ENCODE data around the gene ADGRG3.
"Not testable (repeated sequence)": the region's sequence is repeated elsewhere in the genome, so short reads cannot be mapped to it uniquely, and the experiment has no call there.

The ADGRG3 gene

GRCh38 chr16:57663917-57664661, 4.0 kb upstream of the ADGRG3 start:
- no peak for FAIRE-seq

GRCh38 chr16:57664662-57665025, 3.5 kb upstream of the ADGRG3 start:
- FAIRE-seq = no peak

- no peak for FAIRE-seq
Measured at GRCh38 chr16:57665541-57665940, 2.6 kb upstream of the ADGRG3 start.

- FAIRE-seq = no peak
Measured at GRCh38 chr16:57666353-57667047, 1.6 kb upstream of the ADGRG3 start.

GRCh38 chr16:57667048-57667525, 1.0 kb upstream of the ADGRG3 start:
- FAIRE-seq = no peak

- no peak for FAIRE-seq
Measured at GRCh38 chr16:57667526-57668262, 412 bp upstream of the ADGRG3 start.

GRCh38 chr16:57668630-57669475, 747 bp downstream of the ADGRG3 start:
- FAIRE-seq = no peak

GRCh38 chr16:57669476-57670162, 1.5 kb downstream of the ADGRG3 start:
- no peak for FAIRE-seq

GRCh38 chr16:57670196-57670595, 2.1 kb downstream of the ADGRG3 start:
- FAIRE-seq = no peak

- FAIRE-seq = not testable (repeated sequence)
Measured at GRCh38 chr16:57671451-57671850, 3.3 kb downstream of the ADGRG3 start.

- FAIRE-seq = no peak
Measured at GRCh38 chr16:57672416-57672815, 4.3 kb downstream of the ADGRG3 start.

- no peak for FAIRE-seq
Measured at GRCh38 chr16:57672824-57673223, 4.7 kb downstream of the ADGRG3 start.

GRCh38 chr16:57675741-57676551, 7.8 kb downstream of the ADGRG3 start:
- FAIRE-seq = no peak

GRCh38 chr16:57676553-57677085, 8.5 kb downstream of the ADGRG3 start:
- no peak for FAIRE-seq

GRCh38 chr16:57677622-57678369, 9.7 kb downstream of the ADGRG3 start:
- FAIRE-seq = no peak

- FAIRE-seq = no peak
Measured at GRCh38 chr16:57679016-57679415, 10.9 kb downstream of the ADGRG3 start.

- no peak for FAIRE-seq
Measured at GRCh38 chr16:57679767-57680482, 11.8 kb downstream of the ADGRG3 start.

GRCh38 chr16:57680842-57681375, 12.8 kb downstream of the ADGRG3 start:
- FAIRE-seq = no peak
